Stimulated activated CD4-positive, alpha-beta T cell treated with anti-CD3 and anti-CD28 coated beads, Interleukin-12 subunit alpha, Interleukin-12 subunit beta, amount 100 ng/mL, for 48 hours (primary cell): Measurements from ENCODE around the gene SMARCC1.
"Not testable (repeated sequence)": the region's sequence is repeated elsewhere in the genome, so short reads cannot be mapped to it uniquely, and the experiment has no call there.

ENCODE experiments used
- DNase-seq, 3 donors: peaks; one replicate each; pipeline ENCODE4 v3.0.0-alpha.2; 2020; ENCODE audit warnings: low read depth in 2 of 3, low spot score in 1 of 3

SMARCC1 gene

DNA sequence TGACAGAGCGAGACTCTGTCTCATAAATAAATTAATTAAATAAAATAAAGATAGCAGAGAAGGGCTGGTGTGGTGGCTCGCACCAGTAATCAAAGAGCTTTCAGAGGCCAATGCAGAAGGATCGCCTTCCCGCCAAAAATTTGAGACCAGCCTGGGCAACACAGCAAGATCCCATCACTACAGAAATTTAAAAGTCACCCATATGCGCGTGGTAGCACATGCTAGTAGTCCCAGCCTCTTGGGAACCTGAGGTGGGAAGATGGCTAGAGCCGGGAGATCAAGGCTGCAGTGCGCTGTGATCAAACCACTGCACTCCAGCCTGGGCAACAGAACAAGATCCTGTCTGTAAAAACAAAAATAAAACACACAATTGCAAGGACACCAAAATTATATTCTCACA, 9.6 kb downstream of the SMARCC1 start:
- no peak for DNase-seq

DNA sequence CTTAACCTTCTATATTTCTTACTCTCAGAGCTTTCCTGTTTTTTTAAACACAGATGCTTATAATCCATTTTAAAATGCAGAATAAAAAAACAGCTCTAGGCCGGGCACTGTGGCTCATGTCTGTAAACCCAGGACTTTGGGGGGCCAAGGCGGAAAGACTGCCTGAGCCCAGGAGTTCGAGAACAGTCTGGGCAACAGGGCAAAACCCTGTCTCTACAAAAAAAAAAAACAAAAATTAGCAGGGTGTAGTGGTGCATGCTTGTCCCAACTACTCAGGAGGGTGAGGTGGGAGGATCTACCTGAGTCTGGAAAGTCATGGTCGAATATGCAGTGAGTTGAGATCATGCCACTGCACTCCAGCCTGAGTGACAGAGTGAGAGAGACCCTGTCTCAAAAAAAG, 15.5 kb downstream of the SMARCC1 start:
- no peak for DNase-seq

DNA sequence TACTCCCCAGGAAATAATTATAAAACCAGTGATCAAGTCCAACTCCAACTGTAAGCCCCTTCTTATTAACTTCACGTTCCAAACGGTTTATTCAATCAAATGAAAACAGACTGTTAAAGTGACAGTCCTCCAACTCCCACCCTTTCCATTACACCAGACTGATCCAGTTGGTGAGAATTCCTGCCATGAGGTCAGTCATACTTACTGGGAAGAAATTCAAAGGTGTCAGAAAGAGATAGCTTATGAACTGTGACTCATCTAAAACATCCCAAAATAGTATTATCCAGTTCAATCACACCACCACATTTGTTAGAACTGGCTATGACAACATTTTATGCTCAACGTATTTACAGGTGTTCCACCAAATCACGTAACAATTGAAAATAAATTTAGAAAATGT, 19.5 kb downstream of the SMARCC1 start:
- DNase-seq: no peak

DNA sequence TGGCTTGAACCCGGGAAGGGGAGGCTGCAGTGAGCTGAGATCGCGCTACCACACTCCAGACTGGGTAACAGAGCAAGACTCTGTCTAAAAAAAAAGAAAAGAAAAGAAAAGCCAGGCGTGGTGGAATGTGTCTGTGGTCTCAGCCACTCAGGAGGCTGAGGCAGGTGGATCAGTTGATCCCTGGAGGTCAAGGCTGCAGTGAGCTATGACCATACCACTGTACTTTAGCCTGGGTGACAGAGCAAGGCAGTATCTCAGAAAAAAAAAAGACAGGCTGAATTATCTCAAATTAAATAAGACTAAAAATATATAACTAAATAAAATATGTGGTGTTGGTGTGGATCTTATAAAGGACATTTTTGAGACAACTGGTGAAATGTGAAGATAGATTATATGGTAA, 20.6 kb downstream of the SMARCC1 start:
- no peak for DNase-seq

DNA sequence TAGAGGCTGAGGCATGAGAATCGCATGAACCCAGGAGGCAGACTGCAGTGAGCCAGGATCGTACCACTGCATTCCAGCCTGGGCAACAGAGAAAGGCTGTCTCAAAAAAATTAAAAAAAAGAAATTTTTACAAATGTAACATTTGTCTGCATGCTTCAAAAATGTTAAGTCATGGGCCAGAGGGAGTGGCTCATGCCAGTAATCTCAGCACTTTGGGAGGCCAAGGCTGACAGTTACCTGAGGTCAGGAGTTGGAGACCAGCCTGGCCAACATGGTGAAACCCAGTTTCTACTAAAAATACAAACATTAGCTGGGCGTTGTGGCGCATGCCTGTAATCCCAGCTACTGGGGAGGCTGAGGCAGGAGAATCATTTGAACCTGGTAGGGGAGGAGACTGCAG, 21.5 kb downstream of the SMARCC1 start:
- not testable (repeated sequence) for DNase-seq

DNA sequence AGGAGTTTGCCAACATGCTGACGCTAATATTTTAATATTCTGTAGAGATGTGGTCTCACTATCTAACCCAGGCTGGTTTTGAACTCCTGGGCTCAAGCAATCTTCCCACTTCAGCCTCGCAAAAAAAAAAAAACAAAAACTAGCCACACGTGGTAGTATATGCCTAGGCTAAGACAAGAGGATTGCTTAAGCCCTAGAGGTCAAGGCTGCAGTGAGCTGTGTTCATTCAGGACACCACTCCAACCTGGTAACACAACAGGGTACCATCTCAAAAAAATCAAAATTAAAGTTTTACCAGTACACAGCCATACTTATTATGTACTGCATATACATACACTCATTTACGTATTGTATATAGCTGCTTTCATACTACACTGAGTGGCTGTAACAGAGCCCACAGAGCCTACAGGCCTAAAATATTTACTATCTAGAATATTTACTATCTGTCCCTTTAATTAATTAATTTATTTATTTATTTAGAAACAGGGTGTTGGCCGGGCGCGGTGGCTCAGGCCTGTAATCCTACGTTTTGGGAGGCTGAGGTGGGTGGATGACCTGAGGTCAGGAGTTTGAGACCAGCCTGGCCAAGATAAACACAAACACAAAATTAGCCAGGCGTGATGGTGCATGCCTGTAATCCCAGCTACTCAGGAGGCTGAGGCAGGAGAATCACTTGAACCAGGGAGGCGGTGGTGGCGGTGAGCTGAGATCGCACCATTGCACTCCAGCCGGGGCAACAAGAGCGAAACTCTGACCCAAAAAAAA, 23.2 kb downstream of the SMARCC1 start:
- no peak for DNase-seq

DNA sequence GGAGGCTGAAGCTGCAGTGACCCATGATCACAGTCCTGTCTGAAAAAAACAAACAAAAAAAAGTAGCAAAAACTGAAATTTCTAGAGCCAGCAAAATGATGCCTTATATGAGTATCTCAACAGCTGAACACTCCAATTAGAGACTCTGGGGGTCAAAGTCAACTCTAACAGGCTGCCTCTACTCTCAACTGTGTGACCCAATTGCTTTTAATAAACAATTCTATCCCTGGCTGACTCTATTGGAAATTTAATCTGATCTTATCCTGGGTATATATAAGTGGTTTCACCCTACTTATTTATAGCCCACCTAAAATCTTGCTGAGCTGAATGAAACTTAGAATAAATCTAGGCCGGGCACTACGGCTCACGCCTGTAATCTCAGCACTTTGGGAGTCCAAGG, 29.0 kb downstream of the SMARCC1 start:
- DNase-seq: no peak

DNA sequence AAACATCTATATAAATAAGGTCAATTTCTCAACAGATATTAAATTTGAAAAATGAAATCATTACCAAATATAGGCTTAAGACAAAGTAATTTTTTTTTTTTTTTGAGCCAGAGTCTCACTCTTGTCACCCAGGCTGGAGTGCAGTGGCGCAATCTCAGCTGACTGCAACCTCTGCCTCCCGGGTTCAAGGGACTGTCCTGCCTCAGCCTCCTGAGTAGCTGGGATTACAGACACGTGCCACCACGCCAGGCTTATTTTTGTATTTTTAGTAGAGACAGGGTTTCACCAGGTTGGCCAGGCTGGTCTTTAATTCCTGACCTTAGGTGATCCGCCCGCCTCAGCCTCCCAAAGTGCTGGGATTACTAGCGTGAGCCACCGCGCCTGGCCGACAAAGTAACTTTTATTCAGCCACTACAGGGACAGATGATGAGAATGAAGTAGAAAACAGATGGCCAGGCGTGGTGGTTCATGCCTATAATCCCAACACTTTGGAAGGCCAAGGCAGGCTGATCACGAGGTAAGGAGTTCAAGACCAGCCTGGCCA, 30.8 kb downstream of the SMARCC1 start:
- not testable (repeated sequence) for DNase-seq

DNA sequence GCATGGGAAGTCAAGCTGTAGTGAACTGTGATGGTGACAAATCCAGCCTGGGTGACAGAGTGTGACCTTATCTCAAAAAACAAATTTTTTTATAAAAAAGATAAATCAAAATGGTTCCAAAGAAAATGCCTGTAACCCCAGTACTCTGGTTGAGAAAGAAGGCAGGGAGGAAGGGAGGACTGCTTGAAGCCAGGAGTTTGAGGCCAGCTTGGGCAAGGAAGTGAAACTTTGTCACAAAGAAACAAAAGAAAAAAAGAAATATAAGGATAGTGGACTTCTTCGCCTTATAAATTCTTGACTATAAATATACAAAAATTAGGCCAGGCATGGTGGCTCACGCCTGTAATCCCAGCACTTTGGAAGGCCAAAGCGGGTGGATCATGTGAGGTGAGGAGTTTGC, 34.1 kb downstream of the SMARCC1 start:
- DNase-seq: no peak

DNA sequence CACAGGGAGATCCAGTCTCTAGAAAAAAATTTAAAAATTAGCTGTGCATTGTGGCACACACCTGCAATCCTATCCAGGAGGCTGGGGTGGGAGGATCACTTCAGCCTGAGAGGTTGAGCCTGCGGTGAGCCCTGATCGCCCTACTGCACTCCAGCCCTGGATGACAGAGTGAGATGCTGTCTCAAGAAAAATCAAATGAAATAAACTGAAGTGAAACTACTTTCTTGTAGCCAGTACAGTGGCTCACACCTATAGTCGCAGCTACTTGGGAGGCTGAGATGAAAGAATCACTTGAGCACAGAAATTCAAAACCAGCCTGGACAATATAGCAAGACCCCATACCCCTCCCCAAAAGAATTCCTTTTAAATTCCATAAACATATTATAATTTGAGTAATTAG, 35.4 kb downstream of the SMARCC1 start:
- no peak for DNase-seq

DNA sequence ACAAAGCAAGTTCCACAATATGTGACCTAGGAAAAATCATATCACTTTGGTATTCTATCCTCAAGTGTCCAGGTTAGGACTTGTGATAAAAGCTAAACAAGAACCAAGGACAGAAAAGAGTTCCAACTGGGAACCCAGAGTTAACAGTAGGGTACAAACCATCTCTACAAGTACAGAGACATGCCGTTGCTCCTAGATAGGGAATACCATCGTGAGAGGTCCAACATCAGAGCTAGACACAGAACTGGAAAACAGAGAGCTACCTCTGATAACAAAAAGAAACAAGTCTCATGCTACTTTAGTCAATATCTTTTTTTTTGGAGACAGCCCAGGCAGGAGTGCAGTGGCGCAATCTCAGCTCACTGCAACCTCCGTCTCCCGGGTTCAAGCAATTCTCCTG, 37.8 kb downstream of the SMARCC1 start:
- no peak for DNase-seq

DNA sequence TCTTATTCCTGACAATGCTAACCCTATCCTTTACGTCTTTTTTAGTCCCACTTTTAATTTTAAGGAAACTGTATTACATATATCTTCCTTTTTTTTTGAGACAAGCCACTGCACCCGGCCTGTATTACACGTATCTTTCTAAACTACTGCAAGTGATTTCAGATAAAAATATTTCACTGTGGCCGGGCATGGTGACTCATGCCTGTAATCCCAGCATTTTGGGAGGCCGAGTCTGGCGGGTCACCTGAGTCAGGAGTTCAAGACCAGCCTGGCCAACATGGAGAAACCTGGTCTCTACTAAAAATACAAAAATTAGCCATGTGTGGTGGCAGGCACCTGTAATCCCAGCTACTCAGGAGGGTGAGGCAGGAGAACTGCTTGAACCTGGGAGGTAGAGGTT, 38.3 kb downstream of the SMARCC1 start:
- DNase-seq: not testable (repeated sequence)

DNA sequence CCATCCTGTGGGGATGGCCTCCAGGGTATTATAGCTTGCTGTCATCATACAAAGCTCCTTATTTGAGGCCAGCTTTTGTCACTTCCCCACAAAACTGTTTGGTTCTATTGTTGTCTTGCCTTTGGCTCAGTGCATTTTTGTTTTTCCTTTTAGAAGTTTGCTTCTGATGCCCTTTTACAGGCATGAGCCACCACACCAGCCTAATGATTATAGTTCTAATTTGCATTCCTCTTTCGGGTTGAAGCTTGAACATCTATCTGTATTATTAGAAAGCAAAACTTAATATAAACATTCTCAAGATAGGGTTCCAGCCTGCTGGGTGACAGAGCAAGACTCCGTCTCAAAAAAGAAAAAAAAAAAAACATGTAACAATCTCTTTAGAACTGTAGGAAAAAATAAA, 39.8 kb downstream of the SMARCC1 start:
- no peak for DNase-seq

DNA sequence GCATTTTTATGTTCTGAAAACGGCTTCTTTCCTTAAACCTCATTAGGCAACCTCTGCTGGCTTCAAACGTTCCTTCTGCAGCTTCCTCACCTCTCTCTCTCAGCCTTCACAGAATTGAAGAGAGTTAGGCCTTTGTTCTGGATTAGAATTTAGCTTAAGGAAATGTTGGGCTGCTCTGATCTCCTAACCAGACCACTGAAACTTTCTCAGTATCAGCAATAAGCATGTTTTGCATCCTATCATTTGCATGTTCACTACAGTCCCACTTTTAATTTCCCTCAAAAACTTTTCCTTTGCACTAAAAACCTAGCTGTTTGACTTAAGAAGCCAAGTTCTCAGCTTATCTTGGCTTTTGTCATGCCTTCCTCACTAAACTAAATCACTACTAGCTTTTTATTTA, 49.5 kb downstream of the SMARCC1 start:
- no peak for DNase-seq

DNA sequence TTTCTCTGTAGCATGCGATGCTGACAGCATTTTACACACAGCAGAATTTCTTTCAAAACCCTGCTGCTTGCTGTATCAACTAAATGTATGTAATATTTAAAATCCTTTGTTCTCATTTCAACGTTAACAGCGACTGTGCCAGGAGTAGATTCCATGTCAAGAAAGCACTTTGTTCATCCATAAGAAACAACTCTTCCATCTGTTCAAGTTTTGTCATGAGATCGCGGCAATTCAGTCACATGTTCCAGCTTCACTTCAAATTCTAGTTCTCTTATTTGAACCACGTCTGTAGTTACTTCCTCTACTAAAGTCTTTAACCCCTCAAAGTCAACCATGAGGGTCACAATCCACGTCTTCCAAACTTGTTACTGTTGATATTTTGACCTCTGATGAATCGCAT, 50.6 kb downstream of the SMARCC1 start:
- no peak for DNase-seq

DNA sequence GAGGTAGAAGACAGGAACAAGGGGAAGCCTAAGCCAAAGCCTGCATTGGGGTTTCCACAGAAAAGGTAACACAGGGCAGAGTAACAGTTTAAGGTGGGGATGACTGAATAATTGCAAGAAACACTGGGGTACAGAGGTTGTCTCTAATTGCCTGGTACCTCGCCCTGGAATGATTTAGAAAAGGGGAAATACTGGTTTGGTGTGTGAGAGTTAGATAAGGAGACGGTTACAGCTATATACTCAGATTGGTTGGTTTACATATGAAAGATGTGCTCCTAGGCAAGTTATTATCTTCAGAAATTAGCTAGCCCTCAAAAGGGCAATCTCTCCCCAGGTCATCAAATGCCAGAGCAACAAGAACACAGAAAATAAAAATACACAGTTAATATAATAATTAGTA, 58.8 kb downstream of the SMARCC1 start:
- DNase-seq: no peak

DNA sequence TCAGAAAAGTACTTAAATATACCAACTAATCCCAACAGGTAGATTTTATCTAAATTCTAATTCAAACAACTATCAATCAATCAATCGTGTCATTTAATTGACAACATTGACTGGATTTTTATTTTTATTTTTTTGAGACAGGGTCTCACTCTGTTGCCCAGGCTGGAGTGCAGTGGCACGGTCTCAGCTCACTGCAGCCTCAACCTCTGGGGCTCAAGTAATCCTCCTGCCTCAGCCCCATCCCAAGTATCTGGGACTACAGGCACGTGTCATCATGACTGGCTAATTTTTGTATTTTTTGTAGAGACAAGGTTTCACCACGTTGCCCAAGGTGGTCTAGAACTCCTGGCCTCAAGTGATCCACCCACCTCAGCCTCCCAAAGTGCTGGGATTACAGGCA, 64.2 kb downstream of the SMARCC1 start:
- DNase-seq: not testable (repeated sequence)

DNA sequence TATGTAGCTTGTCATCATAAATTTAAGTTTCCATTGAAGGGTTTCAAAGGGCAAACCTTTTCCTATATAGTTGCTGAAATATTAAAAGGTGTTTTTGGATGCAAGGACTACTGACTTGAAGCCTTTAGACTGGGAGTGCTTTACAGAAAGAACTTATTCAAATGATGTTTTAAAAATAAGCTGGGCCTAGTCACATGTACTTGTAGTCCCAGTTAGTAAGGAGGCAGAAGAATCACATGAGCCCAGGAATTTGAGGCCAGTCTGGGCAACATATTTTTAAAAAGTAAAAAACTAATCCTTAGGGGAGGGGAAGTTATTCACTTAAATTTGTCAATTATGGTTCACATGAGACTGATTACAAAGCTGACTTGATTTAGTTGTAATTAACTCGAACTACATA, 65.0 kb downstream of the SMARCC1 start:
- DNase-seq: no peak

DNA sequence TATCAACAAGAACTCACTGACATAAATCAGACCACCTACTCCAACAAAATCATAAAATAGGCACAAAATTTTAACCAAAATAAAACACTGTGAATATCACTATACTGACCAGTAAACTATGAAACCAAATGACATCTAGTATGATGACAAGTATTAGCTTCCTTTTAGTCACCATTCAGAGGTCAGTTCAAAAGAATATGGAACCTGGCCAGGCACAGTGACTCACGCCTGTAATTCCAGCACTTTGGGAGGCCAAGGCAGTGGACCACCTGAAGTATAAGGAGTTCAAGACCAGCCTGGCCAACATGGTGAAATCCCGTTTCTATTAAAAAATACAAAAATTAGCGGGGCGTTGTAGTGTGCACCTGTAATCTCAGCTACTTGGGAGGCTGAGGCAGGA, 65.8 kb downstream of the SMARCC1 start:
- DNase-seq: no peak

DNA sequence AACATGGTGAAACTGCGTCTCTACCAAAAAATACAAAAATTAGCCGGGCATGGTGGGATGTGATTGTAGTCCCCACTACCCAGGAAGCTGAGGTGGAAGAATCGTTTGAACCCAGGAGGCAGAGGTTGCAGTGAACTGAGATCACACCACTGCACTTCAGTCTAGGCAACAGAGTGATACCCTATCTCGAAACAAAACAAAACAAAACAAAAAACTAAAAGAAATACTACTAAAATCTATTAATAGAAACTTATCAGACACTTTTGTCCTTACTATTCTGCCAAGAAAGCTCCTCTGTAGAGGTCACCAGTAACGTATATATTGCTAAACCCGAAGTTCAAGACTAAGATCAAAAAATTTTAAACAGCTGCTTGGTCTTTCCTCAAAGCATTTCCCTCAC, 67.1 kb downstream of the SMARCC1 start:
- no peak for DNase-seq

DNA sequence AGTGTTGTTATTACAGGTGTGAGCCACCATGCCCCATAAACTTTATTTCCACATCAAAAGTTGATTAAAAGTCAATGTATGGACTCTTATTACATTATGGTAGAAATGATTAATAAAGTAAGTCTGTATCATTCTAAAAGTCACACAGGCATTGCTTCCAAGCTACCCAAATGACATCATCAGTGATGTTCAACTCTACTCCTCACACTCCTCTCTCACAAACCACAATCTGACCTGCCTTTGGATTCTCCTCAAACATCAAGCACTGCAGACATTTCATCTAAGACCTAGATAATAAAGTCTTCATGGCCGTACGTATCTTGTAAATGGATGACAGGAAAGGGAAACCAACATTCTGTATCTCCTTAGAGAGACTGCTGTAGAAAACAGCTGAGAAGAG, 68.0 kb downstream of the SMARCC1 start:
- DNase-seq: no peak

DNA sequence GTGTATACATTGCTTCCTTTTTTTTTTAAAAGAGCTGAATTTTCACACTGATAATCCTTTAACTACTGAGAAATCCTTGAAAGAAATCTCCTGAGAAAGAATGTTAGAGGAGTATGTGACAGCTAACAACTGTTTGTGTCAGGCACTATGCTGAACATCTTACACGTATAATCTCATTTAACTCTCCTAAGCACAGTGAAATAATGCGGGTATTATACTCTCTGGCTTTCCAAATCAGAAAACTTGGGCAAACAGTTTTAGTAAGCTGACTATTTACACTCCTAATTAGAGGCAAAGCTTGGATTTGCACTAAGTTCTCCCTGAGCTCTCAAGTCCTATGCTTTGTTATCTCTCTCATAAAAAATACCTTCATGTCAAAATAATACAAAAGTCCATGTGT, 69.3 kb downstream of the SMARCC1 start:
- no peak for DNase-seq

DNA sequence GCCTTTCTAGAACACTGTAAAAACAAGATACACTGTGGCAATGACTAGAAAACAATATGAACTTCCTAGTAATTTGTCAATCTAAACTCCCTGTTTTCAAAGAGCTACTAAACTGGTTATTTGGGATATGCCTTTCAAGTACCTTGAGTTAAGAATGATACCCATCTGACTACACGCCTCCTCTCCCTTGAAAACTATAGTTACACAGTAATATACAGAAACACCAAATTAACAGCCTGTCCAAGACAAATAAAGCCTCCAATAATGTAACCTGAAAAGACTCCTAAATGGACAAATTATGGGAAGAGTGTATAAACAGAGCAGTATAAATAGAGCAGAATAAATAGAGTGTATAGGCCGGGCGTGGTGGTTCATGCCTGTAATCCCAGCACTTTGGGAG, 70.1 kb downstream of the SMARCC1 start:
- no peak for DNase-seq
